OCI-LY3 (cell line): ENCODE results near the gene GFRA4.

ENCODE experiments used
- EZH2phosphoT487 ChIP-seq: fragments of 200-600 bp; shearing (Covaris generic); IDR thresholded peaks from 2 replicates; pipeline ENCODE4 v1.6.1; 2018; ENCODE audit warnings: antibody characterized with exemption, mixed run types, low read depth
- TF ChIP-seq, protein P1 (sequence below): fragments of 200-600, 300-600 bp; sonication (generic); IDR thresholded peaks from 2 replicates; pipeline ENCODE4 v1.5.1; 2014; ENCODE audit warnings: antibody characterized with exemption, low read length, low read depth

DNA sequence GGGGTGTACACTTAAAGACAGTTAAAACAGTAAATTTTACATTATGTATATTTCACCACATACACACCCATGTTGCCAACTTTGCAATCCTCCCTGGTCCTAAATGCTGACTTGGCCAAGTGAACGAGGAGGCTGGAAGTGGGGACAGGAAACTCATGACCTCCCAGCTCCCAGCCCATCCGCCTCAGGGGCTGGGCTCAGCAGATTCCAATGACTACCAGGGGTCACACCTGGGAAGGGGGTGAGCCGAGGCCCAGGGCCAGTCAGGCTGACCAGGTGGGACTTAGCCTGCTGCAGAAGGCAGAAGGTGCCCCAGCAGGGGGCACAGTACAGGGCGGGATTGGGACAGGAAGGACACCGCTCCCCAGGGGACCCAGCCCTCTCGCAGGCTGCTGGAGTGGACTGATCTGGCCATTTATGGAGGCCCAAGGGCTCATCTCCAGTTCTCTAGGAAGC is 46.8 kb upstream of the GFRA4 start:
- TF ChIP-seq, protein P1, sequence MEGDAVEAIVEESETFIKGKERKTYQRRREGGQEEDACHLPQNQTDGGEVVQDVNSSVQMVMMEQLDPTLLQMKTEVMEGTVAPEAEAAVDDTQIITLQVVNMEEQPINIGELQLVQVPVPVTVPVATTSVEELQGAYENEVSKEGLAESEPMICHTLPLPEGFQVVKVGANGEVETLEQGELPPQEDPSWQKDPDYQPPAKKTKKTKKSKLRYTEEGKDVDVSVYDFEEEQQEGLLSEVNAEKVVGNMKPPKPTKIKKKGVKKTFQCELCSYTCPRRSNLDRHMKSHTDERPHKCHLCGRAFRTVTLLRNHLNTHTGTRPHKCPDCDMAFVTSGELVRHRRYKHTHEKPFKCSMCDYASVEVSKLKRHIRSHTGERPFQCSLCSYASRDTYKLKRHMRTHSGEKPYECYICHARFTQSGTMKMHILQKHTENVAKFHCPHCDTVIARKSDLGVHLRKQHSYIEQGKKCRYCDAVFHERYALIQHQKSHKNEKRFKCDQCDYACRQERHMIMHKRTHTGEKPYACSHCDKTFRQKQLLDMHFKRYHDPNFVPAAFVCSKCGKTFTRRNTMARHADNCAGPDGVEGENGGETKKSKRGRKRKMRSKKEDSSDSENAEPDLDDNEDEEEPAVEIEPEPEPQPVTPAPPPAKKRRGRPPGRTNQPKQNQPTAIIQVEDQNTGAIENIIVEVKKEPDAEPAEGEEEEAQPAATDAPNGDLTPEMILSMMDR, result peak; percentile 17
- no peak for TF ChIP-seq EZH2phosphoT487
